ENCODE data around the gene FRMD4A. TPM values are rescaled to one million over a fixed set of nuclear protein-coding genes. Genes with fewer than 3 reads are reported as not detected.

Gene FRMD4A
- total and polyA plus RNA-seq, 2 of the 4 experiments (the other 2 are of a cell fraction): 30.3 to 68.8 TPM

GRCh38 chr10:13852872-13853271 lies 477.9 kb downstream of the FRMD4A start:
- Histone ChIP-seq H2BK15ac (ENCODE audit: low read depth, low read length) (no peak overlapping the region; the same call in 2 of the 3 replicates), H3K27ac (ENCODE audit: insufficient read depth, low read length) (no peak overlapping the region), H3K36me3 (ENCODE audit: control insufficient read depth, insufficient read depth, low read length) (0 out of 2 replicates have a peak, but pooled peaks cover 4% of the 10 kb centered on the region), H2AK9ac (replicated peaks; ENCODE audit: low read depth, low read length, poor library complexity) (no peak overlapping the region), H3K9ac (ENCODE audit: low read depth, low read length) (no peak overlapping the region), H3K79me1 (ENCODE audit: low read depth in 1 of 2, low read length in 2 of 2) (peaks cover 35 to 67% of the 10 kb centered on the region in 2 experiments), H4K5ac (ENCODE audit: low read depth, low read length) (no peak overlapping the region), H3K9me3 (ENCODE audit: control insufficient read depth, insufficient read depth, low read length) (no peaks in the 10 kb centered on the region), H2BK20ac (ENCODE audit: low read depth, low read length) (no peak overlapping the region), H3K56ac (ENCODE audit: extremely low read depth, insufficient read depth, low read length) (no peak overlapping the region), H3K18ac (ENCODE audit: low read depth, low read length) (no peak overlapping the region), H3K23ac (ENCODE audit: low read depth, low read length) (no peak overlapping the region), H3K4me1 (ENCODE audit: control insufficient read depth, insufficient read depth, low read length) (no peaks in the 10 kb centered on the region; the same call in 1 of the 2 replicates), H3K4ac (ENCODE audit: low read depth, low read length) (no peak overlapping the region), H3K9me1 (ENCODE audit: insufficient read depth, low read length) (peaks cover 11% of the 10 kb centered on the region), H4K8ac (ENCODE audit: low read depth in 2 of 2, low read length in 2 of 2) (peak overlapping the region in 1 of 2 experiments; percentile 24; a peak in 1 of 4 replicates), H2BK5ac (ENCODE audit: low read depth, low read length, poor library complexity, severe bottlenecking) (no peak overlapping the region), H2BK120ac (ENCODE audit: low read depth, low read length) (no peak overlapping the region), H4K20me1 (ENCODE audit: insufficient read depth, low read length) (no peaks in the 10 kb centered on the region), H3K27me3 (ENCODE audit: control insufficient read depth, insufficient read depth, low read length) (no peaks in the 10 kb centered on the region), H4K91ac (ENCODE audit: insufficient read depth, low read depth, low read length) (no peak overlapping the region), H3K4me2 (ENCODE audit: low read depth, low read length) (no peak overlapping the region), H3K14ac (replicated peaks; ENCODE audit: low read depth, low read length) (no peak overlapping the region; the same call in 1 of the 2 replicates), H2AFZ (replicated peaks; ENCODE audit: low read length, poor library complexity) (no peak overlapping the region), H3K4me3 (ENCODE audit: insufficient read depth, low read depth, low read length) (no peak overlapping the region), H2AK5ac (ENCODE audit: low read depth, low read length) (no peak overlapping the region)
- BruUV-seq (replicated peaks): no TSS peak
- TF ChIP-seq POLR2A (IDR thresholded peaks at IDR 0.05; ENCODE audit: low read depth, low read length): no peak
- TF ChIP-seq FOS (IDR thresholded peaks at IDR 0.05; ENCODE audit: low read depth, low read length): no peak
- TF ChIP-seq MAFK (IDR thresholded peaks at IDR 0.05; ENCODE audit: low read depth, low read length): no peak
- TF ChIP-seq, protein P1, sequence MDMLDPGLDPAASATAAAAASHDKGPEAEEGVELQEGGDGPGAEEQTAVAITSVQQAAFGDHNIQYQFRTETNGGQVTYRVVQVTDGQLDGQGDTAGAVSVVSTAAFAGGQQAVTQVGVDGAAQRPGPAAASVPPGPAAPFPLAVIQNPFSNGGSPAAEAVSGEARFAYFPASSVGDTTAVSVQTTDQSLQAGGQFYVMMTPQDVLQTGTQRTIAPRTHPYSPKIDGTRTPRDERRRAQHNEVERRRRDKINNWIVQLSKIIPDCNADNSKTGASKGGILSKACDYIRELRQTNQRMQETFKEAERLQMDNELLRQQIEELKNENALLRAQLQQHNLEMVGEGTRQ (IDR thresholded peaks at IDR 0.05; ENCODE audit: low read depth, low read length): no peak
- no peak for TF ChIP-seq RAD21 (IDR thresholded peaks at IDR 0.05; ENCODE audit: low read length)
- no peak for TF ChIP-seq SMC3 (IDR thresholded peaks at IDR 0.05; ENCODE audit: low read depth, low read length)
- TF ChIP-seq CHD1 (IDR thresholded peaks at IDR 0.05; ENCODE audit: low read depth, low read length): no peak
- TF ChIP-seq CTCF (conservative IDR thresholded peaks at IDR 0.05; ENCODE audit: low read depth, low read length): no peak
- no peak for TF ChIP-seq MXI1 (IDR thresholded peaks at IDR 0.05; ENCODE audit: borderline replicate concordance, low read depth, low read length)
- TF ChIP-seq NFE2L2 (IDR thresholded peaks at IDR 0.05; ENCODE audit: low read depth, low read length): no peak
- no peak for TF ChIP-seq BHLHE40 (IDR thresholded peaks at IDR 0.05; ENCODE audit: low read depth, low read length)
- no peak for TF ChIP-seq RFX5 (IDR thresholded peaks at IDR 0.05; ENCODE audit: low read depth, low read length)
- no peak for TF ChIP-seq RCOR1 (IDR thresholded peaks at IDR 0.05; ENCODE audit: insufficient replicate concordance, low read length)
- no peak for TF ChIP-seq MAZ (IDR thresholded peaks at IDR 0.05; ENCODE audit: borderline replicate concordance, low read depth, low read length)
- no peak for TF ChIP-seq CEBPB (IDR thresholded peaks at IDR 0.05; ENCODE audit: low read depth, low read length)
- TF ChIP-seq ELK1 (IDR thresholded peaks at IDR 0.05; ENCODE audit: borderline replicate concordance, low read depth, low read length): no peak
- DNase-seq (no peak), ATAC-seq (ENCODE audit: low read depth) (no peak)
- CTCF ChIA-PET: no interaction called here
- WGBS, 2 experiments (ENCODE audit: extremely low coverage in 2 of 2, insufficient read length in 1 of 2): no CpG with 5 or more reads among the region's 5 CpGs
- dilution Hi-C loops (cut with HindIII; ENCODE audit: low sequenced_read_pairs, unreplicated experiment) (no loop called here), in situ Hi-C loops (cut with MboI; ENCODE audit: low sequenced_read_pairs) (no loop called here), intact Hi-C loops (cut with micrococcal nuclease) (no loop called here)
- POLR2A ChIA-PET (ENCODE audit: unreplicated experiment): no interaction called here

All from IMR-90 (cell line).